Measurements from ENCODE around the gene POGLUT3. TPM values are rescaled to one million over a fixed set of nuclear protein-coding genes. Genes with fewer than 3 reads are reported as not detected.
A peak's percentile ranks its signal among the peaks of the same experiment; 100 is the strongest.

The POGLUT3 gene
- total and polyA plus RNA-seq, 9 of the 15 experiments (the other 6 are each of a cell fraction or from before 2014, with no cell fraction given) = 4.6 to 29.7 (median 17.8) TPM

DNA sequence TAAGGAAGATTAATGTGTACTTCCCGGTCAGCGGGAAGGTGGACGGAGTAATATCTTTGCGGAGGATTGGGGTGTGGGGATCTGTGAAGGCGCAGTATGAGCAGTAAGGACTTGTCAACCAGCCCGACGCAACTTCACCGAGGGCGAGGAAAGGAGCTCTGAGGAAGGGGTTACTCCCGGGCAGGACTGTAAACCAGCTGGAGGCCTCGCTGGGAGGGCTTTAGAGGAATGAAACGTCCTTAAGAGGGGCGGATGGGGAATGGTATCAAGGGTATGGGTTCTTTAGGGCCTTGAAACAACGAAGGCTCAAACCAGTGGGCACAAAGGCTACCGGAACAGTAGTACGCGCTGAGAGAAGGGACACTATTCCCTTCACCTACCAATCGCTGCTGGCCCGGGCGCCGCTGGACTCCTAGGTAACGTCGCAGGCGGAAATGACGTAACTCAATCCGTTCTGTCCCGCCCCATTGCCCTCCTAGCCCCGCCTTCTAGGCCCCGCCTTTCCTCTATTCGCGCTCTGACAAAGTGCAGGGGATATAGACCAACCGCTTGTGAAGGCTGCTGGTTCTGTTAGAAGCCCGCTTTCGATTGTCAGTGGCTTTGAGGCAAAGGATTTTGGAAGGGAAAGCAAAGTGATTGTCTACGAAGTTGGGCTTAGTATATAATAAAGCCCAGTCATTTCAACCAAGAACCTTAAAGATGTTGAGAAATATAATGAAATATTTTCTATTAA is 30.9 kb downstream of the POGLUT3 start, which contains the start of gene C11orf65 (continued):
- TF ChIP-seq RREB1 (CRISPR knock-in tag; IDR thresholded peaks at IDR 0.05) = no peak
- no peak for TF ChIP-seq NONO (IDR thresholded peaks at IDR 0.05; ENCODE audit: low read depth in 2 of 2, low read length in 1 of 2)
- TF ChIP-seq, protein P1, sequence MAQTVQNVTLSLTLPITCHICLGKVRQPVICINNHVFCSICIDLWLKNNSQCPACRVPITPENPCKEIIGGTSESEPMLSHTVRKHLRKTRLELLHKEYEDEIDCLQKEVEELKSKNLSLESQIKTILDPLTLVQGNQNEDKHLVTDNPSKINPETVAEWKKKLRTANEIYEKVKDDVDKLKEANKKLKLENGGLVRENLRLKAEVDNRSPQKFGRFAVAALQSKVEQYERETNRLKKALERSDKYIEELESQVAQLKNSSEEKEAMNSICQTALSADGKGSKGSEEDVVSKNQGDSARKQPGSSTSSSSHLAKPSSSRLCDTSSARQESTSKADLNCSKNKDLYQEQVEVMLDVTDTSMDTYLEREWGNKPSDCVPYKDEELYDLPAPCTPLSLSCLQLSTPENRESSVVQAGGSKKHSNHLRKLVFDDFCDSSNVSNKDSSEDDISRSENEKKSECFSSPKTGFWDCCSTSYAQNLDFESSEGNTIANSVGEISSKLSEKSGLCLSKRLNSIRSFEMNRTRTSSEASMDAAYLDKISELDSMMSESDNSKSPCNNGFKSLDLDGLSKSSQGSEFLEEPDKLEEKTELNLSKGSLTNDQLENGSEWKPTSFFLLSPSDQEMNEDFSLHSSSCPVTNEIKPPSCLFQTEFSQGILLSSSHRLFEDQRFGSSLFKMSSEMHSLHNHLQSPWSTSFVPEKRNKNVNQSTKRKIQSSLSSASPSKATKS (CRISPR knock-in tag; IDR thresholded peaks at IDR 0.05) = no peak
- no peak for TF ChIP-seq ZNF655 (CRISPR knock-in tag; IDR thresholded peaks at IDR 0.05)
- TF ChIP-seq KLF13 (tag; IDR thresholded peaks at IDR 0.05; ENCODE audit: borderline replicate concordance, low read depth) = no peak
- peak; percentile 46; the same call in 1 of the 2 replicates for TF ChIP-seq CHAMP1 (IDR thresholded peaks at IDR 0.05)
- no peak for TF ChIP-seq MAFK (IDR thresholded peaks at IDR 0.05; ENCODE audit: low read length)
- no peak for TF ChIP-seq ZNF217 (CRISPR knock-in tag; IDR thresholded peaks at IDR 0.05)
- TF ChIP-seq TAF1 (IDR thresholded peaks at IDR 0.05; ENCODE audit: control insufficient read depth, extremely low read depth, insufficient read depth, low read length, severe bottlenecking) = peak; percentile 87
- TF ChIP-seq, protein P2, sequence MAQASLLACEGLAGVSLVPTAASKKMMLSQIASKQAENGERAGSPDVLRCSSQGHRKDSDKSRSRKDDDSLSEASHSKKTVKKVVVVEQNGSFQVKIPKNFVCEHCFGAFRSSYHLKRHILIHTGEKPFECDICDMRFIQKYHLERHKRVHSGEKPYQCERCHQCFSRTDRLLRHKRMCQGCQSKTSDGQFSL (CRISPR knock-in tag; IDR thresholded peaks at IDR 0.05) = 0 out of 2 replicates have a peak, but pooled peaks have one; percentile 18
- TF ChIP-seq, protein P2 (tag; IDR thresholded peaks at IDR 0.05) = no peak
- no peak for TF ChIP-seq XRCC5 (IDR thresholded peaks at IDR 0.05; ENCODE audit: low read depth, low read length)
- peak in 1 of 2 experiments; percentile 53; a peak in 1 of 4 replicates for TF ChIP-seq RCOR1 (IDR thresholded peaks at IDR 0.05; ENCODE audit: borderline replicate concordance in 1 of 2, low read depth in 2 of 2, low read length in 2 of 2)

Measured in K562 (cell line).